Pancreas (tissue), 10 donors: ENCODE data around the gene MIB1. TPM values are rescaled to one million over a fixed set of nuclear protein-coding genes. Genes with fewer than 3 reads are reported as not detected.

Experiments used
- ATAC-seq, 4 donors: fragments of 200-7000 bp; cut with Tn5 transposase; one replicate each; pipeline versions ENCODE4 v1.8.0 to v1.9.1; 2020; ENCODE audit warnings: mild to moderate bottlenecking in 4 of 4, moderate library complexity in 4 of 4
- DNase-seq, 6 donors: peaks; one replicate each; pipeline ENCODE4 v3.0.0-alpha.2; 2020
- FAIRE-seq: peaks from 2 replicates; lab custom pipeline; 2012; peaks lifted over from hg19 to GRCh38; lab: Jason Lieb, UNC
- H3K27ac ChIP-seq, 4 donors: fragments of 200-600 bp; sonication (generic); 1 replicate in 3 of 4; 2 replicates in 1 of 4; pipeline versions ENCODE4 v1.5.0 to v1.8.0; 2020
- H3K27me3 ChIP-seq, 4 donors: fragments of 200-600 bp; one replicate each; pipeline ENCODE4 v1.8.0; 2021
- H3K36me3 ChIP-seq, 3 donors: fragments of 200-600 bp; sonication (generic) in 1 of 3; one replicate each; pipeline versions ENCODE4 v1.5.0 to v1.8.0; 2020 to 2021
- H3K4me1 ChIP-seq, 3 donors: fragments of 200-600 bp; one replicate each; pipeline ENCODE4 v1.8.0; 2021
- H3K4me3 ChIP-seq, 4 donors: fragments of 200-600 bp; sonication (generic) in 2 of 4; one replicate each; pipeline versions ENCODE4 v1.5.0 to v1.8.0; 2020 to 2021
- H3K9me3 ChIP-seq, 4 donors: fragments of 200-600 bp; one replicate each; pipeline ENCODE4 v1.8.0; 2021
- CTCF ChIP-seq, 4 donors: fragments of 200-600 bp; sonication (generic) in 3 of 4; IDR thresholded peaks; one replicate each; pipeline versions ENCODE4 v1.5.0 to v1.8.0; 2021; ENCODE audit warnings: antibody characterized with exemption in 4 of 4
- WGBS, 2 donors: extraction: QIAGEN DNeasy Blood & Tissue Kit; methylation state at CpG; one replicate each; pipeline ENCODE4 v1.1.7; 2013; 5-methylcytosine and 5-hydroxymethylcytosine counted together
- intact Hi-C, 3 donors: fragments of 100-400 bp; cut with DNase I; formaldehyde crosslinking; loops; one replicate each; pipeline versions ENCODE4 v1.11.1 to v1.14.2; 2022
- polyA plus RNA-seq, 2 donors: library from polyadenylated mRNA; stranded (reverse); fragments of 200-250 nt; gene quantifications; one replicate each; pipeline ENCODE4 v1.2.3, GENCODE V29; 2013
- total RNA-seq, 6 donors: library from RNA; stranded (reverse); fragmentation: NEBNext Ultra II Directional in 4 of 6; extraction: Animal tissue kit (Norgen Biotek cat#: 25700) in 4 of 6; gene quantifications; one replicate each; pipeline versions ENCODE4 v1.2.1 to v1.2.4, GENCODE V29; 2021 to 2023
- donor health status: healthy with polysubstance abuse.
- donor health status: DM: no; HTN: no; CAD: no; lungs with moderate emphysema.
- donor health status: DM: no; HTN: no; CAD: no.
- donor health status: control.
- donor health status: control.
- donor health status: Bipolar disorder and iron deficiency.
- donor health status: DM: yes; HTN: yes; CAD: no.
- donor health status: DM: no; HTN: no; CAD: no.
- donor health status: DM: no; HTN: no; CAD: no.
- donor health status: DM: yes; HTN: yes; CAD: no.

Gene MIB1
- total and polyA plus RNA-seq, 8 donors = 2.9 to 23.9 (median 17.9) TPM

- intact Hi-C loops = loop anchor here in 1 of 3 donors (10.0 kb wide), 1 partner anchor 649 kb away; no protein-coding TSS in a partner anchor
- DNase-seq = no peak
- FAIRE-seq = no peak
- Histone ChIP-seq H3K4me1 (no peaks in the 10 kb centered on the region), H3K27me3 (no peaks in the 10 kb centered on the region), H3K4me3 (no peak overlapping the region), H3K36me3 (no peaks in the 10 kb centered on the region), H3K9me3 (no peaks in the 10 kb centered on the region), H3K27ac (no peak overlapping the region)
- no peak for TF ChIP-seq CTCF (IDR thresholded peaks at IDR 0.05)
- 75 to 87% methylated on average over 9 of the region's 9 CpGs for WGBS, 2 donors
- ATAC-seq = no peak
Measured at GRCh38 chr18:21915546-21915945, 175.0 kb downstream of the MIB1 start.

DNA sequence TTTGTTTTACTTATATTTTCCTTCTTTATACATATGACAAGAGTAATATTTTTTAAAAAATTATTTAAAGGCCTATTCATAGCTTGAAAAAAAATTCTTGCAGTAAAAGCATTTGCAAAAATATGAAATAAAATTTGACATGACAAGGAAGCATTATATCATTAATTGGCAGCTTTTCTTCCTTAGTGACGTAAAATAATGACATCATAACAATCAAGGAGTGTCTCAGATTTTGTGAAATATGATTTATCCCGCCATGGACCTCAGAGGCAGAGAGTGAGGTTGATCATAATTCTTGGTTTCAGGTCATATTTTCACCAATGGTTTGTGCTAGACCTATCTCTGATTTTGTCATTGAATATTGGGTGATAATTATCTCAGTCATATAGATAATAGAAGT is 176.0 kb downstream of the MIB1 start:
- TF ChIP-seq CTCF (IDR thresholded peaks at IDR 0.05) = no peak
- 84 to 92% methylated on average over 2 of the region's 2 CpGs for WGBS, 2 donors

GRCh38 chr18:21918693-21919092 is 178.1 kb downstream of the MIB1 start:
- Histone ChIP-seq H3K36me3 (no peaks in the 10 kb centered on the region), H3K4me1 (no peaks in the 10 kb centered on the region), H3K27ac (no peak overlapping the region), H3K27me3 (no peaks in the 10 kb centered on the region), H3K4me3 (no peak overlapping the region), H3K9me3 (no peaks in the 10 kb centered on the region)
- ATAC-seq (no peak), DNase-seq (no peak), FAIRE-seq (no peak)
- intact Hi-C loops = loop anchor here in 1 of 3 donors (10.0 kb wide), 1 partner anchor 646 kb away; no protein-coding TSS in a partner anchor
- 70 to 73% methylated on average over 1 of the region's 1 CpG for WGBS, 2 donors
- no peak for TF ChIP-seq CTCF (IDR thresholded peaks at IDR 0.05)

More for the DNA sequence above, 176.0 kb downstream of the MIB1 start:
- Histone ChIP-seq H3K4me1 (no peaks in the 10 kb centered on the region), H3K9me3 (no peaks in the 10 kb centered on the region), H3K4me3 (no peak overlapping the region), H3K27ac (no peak overlapping the region), H3K27me3 (no peaks in the 10 kb centered on the region), H3K36me3 (no peaks in the 10 kb centered on the region)
- intact Hi-C loops = loop anchor here in 1 of 3 donors (10.0 kb wide), 1 partner anchor 648 kb away; no protein-coding TSS in a partner anchor
- FAIRE-seq = no peak
- ATAC-seq = no peak
- no peak for DNase-seq

Other genes with a start within 250 kb of the MIB1 start
- 10 to 100 TPM in 1 of 6 donors, 1 to 10 TPM in 5; 5.3 to 10.5 (median 5.8) TPM for gene ESCO1, start 140.1 kb upstream of the MIB1 start, total RNA-seq
- gene ESCO1, start 140.1 kb upstream of the MIB1 start, polyA plus RNA-seq = 1 to 10 TPM; 6.8 to 8.1 TPM
- gene SNRPD1, start 128.5 kb upstream of the MIB1 start, total RNA-seq = 10 to 100 TPM in 4 of 6 donors, 1 to 10 TPM in 2; 6.6 to 17.5 (median 15.4) TPM
- gene SNRPD1, start 128.5 kb upstream of the MIB1 start, polyA plus RNA-seq = 10 to 100 TPM in 1 of 2 donors, 1 to 10 TPM in 1; 5.4 to 11.6 TPM
- 10 to 100 TPM in 1 of 6 donors, 1 to 10 TPM in 5; 6.0 to 14.4 (median 6.6) TPM for gene ABHD3, start 36.0 kb upstream of the MIB1 start, total RNA-seq
- gene ABHD3, start 36.0 kb upstream of the MIB1 start, polyA plus RNA-seq = 10 to 100 TPM; 12.8 to 20.9 TPM